Inflammatory macrophage (primary cell): ENCODE results near the gene TNC.

Source experiments
- DNase-seq, 2 donors: peaks; one replicate each; pipeline ENCODE4 v3.0.0-alpha.2; 2020 to 2022
- total RNA-seq, 18 experiments: gene quantifications; one replicate each; lab custom pipeline; 2026; ENCODE audit warnings: mixed read lengths in 6 of 18, inconsistent platforms in 2 of 18; lab: John Stamatoyannopoulos, UW

TNC gene
- 0.85 to 313 (median 6.9) reads per million in 18 experiments for total RNA-seq

DNA sequence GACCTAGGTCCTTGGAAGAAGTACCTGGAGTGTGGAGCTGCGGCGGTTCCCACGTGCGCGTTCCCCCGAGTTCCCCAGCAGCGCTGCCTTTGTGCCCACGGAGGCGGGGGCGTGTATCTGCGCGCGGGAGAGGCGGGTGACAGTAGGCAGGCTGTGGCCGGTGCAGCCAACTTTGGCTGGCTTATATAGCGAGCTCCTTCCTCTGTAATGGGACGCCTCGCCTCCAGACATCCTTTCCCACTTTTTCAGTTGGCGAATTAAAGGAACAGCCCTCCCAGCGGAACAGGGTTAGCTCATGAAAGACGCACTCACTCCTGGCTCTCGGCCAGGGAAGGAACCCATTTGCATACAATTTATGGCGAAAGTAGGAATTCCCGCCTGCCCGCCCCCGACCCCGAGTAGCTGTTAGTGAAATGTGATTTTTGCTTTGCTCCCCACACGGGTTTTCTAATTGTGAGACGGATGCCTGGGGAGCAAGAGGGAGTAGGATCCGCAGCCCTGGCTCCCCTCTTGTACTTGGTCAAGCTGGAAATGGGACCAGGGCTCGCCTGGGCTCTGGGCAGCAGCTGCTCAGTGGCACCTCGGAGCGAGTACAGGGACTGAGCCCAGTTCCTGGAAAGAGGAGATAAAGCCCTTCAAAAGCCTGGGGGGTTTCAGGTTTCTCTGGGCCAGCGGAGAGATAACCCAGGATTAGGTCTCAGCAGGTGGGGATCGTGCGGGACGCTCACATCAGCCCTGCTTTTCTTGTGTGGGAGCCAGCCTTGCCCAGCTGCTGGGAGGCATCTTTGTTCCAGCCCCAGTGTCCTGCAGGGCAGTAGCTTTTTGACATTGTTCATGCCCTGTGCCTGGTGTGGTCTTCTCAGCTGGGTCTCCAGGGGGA lies at the start of gene TNC:
TNC (minus strand) TSS at position 159 of the 880 bp plus-strand sequence. CDS start 27,139 bp downstream, outside the sequence.
- DNase-seq: peak in 1 of 2 donors; percentile 59

DNA sequence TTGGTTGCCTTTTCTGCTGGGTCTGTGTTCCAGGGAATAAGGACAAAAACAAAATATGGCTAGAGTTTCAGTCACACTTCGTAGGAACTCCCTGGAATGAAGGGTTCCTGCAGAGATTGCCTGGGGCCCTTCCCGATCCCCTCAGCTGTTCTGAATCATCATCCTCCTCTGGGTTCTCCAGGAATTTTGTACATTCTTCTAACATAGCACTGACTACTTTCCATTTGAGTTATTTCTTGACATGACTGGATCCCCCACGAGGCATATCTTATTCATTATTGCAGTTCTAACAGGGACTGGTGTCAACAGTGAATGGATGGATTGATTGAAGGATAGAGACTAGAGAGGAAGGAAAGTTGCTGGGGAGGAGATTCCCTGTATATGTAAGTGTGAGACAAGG lies 49.2 kb upstream of the TNC start:
- DNase-seq: no peak

DNA sequence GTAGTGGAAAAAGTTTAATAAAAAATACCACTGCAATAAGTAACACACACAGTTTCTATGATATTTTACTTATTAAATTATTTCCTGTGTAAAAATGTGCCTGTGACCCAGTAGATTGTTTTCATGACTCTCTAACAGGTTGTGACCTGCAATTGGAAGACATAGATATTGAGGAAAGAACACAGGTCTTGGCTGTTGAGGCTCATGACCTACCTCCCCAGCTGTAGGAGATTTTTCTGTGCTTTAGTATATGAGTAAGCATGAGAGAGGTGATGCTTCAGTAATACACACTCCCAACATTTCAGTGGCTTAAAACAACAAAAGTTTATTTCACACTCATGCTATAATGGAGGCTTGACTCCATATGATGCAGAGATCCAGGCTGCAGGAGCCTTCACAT lies 47.3 kb upstream of the TNC start:
- DNase-seq: no peak

DNA sequence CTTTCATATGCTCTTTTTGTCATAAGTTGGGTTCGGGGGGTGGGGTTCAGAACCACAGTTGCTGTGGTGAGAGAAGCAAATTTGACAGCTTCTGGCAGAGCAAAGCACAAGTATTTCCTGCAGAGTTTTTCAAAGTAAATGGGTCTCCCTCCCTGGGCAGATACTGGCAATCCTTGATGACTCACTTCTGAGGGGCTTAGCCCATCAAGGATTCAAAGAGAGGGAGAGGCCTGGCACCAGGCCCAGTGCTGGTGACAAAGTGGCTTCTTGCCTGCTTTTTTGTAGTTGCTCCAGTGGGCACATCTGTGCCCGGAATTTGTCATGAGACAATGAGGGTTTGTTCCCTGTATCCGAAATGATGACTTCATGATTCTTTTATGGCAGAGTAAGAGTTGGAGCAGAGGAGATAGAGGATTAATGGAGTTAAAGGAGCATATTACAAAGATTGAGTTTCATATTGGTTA lies 46.6 kb upstream of the TNC start:
- DNase-seq: no peak

DNA sequence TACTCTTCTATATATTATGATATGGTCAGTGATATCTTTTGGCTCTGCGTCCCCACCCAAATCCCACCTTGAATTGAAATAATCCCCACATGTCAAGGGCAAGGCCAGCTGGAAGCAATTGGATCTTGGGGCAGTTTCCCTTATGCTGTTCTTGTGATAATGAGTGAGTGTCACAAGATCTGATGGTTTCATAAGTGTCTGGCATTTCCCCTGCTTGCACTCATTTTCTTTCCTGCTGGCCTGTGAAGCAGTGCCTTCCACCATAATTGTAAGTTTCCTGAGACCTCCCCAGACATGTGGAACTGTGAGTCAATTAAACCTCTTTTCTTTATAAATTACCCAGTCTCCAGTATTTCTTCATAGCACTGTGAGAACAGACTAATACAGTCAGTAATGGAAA lies 45.0 kb upstream of the TNC start:
- DNase-seq: no peak

DNA sequence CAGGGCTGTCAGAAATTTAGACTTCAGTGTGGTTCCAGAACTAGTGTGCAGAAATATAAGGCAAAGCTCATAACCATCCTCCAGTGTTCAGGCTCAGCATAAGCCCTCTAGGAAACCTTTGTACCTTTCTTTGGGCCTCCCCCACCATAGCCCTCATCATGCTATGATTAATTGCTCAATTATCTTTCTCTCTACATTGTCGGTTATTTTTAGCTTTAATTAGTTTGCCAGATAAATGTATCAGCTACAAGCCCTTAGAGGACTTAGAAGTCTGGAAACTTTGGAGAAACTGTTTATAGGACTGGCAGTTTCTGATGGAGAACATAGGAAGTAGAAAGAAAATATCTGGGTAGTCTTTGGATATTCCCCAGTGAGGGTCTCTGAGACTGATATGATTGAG lies 43.5 kb upstream of the TNC start:
- DNase-seq: no peak

DNA sequence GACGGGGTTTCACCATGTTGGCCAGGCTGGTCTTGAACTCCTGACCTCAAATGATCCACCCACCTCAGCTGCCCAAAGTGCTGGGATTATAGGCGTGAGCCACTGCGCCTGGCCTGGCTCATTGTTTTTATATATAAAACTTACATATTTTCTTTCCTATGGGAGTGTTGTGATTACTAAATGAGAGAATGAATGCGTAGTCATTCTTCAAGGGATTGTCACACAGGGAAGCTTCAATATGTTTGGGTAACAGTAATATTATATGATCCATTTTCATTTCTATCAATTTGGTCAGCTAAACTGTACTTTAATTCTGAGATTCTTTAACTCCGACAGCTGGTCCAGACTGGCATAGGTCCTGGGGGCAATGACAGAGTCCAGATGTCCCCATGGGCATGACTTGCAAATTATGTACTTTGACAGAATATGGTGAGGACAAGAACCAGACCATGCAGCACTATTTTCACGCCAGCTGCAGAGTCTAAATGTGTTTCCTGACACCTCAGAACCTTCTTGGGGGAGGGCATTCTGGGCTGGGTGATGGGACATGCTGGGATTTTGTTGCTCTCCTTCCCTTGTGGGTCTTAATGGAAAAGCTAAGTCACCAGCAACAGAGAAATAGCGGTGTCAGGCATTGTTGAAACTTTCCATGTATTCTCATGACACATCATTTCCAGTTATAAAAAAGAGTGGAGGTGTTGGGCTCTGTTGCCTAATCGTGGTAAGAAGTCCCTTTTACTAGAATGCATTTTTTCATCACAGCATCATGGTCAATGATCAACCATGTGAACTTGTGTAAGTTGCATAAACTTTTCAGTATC lies 40.9 kb upstream of the TNC start:
- DNase-seq: no peak

DNA sequence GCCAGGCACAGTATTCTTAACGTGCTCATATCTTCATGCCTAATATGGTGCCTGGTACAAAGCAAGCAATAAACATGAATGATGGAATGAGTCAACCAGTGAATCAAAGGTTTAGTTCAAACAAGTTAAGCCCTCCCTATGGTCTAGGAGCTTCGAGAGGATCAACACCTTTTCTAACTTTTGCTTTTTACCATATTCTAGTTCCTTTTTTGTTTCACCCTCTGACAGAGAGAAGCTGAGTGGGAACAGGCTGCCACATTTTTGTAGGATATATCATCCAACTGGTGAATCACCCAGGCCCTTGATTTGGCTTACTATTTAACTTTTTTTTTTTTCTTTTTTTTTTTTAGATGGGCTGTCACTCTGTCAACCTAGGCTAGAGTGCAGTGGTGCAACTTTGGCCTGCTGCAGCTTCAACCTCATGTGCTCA lies 39.3 kb upstream of the TNC start:
- no peak for DNase-seq

DNA sequence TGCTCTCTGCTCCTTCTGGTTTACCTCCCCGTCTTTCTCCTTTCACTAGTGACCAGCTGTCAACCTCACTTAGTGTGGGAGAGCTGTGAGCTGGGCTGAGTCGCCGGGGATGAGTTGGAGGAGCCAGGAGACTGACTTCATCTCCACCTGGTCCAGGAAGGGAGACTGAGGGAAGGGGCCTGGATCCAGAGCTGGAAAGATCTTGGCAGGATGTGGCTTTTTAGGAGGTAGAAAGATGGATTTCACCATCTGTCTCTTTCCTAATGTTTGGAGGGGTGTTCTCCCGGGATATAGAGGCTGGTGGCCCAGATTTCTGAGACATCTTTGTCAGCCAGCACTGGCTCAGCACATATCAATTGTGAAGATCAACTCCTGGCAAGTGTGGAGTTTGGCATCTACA lies 37.1 kb upstream of the TNC start:
- no peak for DNase-seq

DNA sequence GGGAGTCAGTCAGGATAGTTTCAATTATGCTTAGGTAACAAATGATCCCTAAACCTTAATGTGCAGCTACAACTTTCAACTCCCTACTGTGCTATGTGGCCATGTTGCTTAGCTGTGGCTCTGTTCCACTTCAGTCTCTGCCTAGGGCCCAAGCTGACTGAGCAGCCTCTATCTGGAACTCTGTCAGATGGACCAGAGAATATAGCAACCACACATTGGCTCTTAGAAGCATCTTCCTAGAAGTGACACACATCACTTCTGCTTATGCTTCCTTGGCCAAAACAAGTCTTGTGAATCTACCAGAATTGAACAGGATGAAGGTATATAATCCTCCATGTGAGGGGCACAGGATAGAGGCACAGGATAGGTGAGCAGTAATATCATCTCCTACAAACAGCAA lies 36.7 kb upstream of the TNC start:
- DNase-seq: no peak

DNA sequence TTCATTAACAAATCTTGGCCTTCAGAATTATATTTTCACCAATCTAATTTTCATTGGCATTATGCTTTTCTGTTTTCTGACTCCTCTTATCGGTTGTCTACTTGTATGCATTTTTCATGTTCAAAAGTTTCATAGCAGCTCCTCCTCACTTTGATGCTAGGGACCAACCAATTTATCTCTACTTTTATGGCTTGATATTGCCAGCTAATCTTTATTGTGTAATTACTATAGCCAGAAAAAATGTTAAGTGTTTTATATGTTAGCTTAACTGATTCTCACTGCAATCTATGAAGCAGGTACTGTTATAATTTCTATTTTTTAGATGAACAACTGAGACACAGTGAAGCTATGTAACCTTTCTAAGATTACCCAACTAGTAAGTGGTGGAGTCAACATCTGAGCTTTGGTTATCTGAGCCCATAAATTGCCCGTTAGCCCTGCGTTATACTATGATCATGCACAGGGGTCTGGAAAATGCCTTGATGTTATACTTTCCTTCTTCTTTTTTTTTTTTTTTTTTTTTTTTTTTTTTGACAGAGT lies 34.4 kb upstream of the TNC start:
- no peak for DNase-seq

DNA sequence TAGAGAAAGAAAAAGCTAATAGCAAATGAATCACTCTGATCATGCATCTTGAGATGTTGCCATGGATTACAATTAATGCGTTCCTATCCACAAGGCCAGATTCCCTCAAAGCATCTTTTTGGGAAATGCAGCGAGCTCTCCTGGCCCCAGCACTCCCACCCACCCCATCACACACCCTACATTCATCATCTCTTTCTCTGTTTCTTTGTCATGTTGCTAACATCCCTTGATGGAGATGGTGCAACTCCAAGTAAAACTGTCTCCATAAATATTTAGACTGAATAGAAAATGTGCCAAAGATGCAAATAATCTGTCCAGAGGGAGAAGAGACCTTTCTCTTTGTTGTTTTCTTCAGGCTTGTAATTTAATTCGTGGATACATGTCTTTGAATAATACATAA lies 30.8 kb upstream of the TNC start:
- DNase-seq: no peak

DNA sequence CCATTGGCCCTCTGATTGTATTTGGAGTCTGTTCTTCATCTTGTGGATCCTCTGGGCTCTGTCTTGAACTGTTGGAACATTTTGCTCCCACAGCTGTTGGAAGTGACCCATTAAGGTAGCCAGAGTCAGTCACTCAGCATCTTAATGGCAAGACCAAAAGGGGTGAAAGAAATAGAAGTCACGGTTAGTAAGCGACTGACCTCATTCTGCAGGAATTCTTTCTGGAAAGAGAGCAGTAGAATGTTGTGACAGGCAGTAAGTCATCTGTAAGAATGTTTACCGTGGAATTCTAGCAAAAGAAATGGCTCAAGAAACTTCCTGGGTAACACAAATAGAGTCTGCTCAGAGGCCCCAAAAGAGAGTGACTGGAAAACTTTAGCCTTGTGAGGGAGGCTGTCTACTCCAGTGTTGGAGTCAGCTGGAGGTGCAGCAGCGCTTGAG lies 28.6 kb upstream of the TNC start:
- DNase-seq: no peak

DNA sequence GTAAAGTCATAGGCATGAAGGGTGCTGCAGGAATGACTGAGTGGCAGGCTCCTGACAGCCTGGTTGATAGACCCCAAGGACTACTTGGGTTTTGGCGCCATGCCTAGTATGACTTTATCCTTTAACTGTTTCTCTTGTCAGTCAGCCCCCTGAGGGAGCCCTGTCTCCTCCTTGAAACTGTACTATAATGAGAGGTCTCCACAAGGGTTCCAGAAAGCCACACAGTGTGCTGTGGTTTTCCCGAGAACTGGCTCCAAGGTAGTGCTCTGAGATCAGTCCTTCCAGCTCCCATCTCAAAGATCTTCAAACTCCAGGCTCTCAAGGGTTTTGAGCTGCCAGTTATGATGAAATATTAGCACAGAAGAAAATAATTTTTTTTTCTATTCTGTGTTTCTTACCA lies 26.7 kb upstream of the TNC start:
- DNase-seq: no peak

DNA sequence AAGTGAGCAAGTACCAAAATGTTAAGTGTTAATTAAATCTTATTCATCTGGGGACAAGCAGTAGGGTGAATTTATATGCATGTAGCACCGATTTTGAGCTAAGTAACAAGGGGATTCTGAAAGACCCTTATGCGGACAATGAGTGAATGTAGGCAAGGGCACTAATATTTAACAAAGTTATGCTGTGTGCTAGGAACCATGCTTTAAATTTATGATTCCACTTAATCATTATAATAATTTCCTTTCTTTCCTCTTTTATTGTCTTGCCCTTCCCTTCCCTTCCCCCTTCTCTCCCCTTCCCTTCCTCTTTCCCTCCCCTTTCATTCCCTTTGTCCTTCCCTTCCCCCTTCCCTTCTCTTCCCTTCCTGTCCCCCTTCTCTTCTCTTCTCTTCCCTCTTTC lies 25.7 kb upstream of the TNC start:
- no peak for DNase-seq

DNA sequence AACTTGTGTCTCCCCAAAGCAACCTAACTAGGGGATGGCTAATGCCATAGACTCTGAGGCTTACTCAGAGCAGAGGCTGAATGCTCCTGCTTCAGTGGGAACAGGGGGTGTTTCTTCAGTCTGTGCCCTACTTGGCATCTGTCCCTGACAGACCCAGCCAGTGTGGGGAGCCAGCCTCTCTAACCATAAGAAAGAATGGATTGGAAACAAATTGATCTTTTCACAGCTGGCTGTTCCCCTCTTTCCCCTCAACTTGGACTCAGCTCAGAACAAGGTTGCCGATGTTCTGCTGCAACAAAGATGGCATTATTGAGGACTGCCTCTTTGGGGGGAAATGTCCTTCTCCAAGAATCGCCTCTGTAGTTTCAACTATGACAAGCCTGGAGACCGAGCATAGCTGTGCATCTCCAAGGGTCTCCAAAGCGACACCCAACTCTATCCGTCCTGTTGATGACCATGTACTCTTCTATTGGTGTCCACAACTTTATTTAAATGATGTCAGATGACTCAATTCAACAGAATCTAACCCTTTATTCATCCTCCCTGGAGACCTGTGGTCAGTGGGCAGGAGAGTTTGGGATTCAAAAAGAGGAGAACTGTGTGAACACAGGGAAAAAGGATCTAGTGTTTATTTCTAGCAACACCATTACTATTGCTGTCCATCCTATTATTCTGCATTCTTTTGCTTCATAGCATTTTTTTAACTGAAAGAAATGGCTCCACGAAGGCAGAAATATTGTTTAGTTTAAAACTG lies 24.7 kb upstream of the TNC start:
- DNase-seq: no peak

DNA sequence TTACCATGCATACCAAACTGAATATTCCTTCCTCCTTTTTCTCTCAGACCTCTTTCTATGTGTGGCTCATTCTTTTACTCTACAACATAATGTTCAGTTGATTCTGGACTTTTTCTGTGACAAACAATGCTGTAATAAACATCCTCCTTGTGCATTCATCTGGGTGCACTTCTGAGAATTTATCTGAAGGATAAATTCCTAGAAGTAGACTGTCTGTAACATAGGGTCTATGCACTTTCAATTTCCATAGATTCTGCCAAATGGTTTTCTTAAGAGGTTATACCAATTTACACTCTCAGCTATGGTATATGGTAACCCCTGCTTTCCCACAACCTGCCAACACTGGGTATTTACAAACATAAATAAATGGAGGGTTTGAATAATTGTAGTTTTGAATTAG lies 24.1 kb upstream of the TNC start:
- no peak for DNase-seq

DNA sequence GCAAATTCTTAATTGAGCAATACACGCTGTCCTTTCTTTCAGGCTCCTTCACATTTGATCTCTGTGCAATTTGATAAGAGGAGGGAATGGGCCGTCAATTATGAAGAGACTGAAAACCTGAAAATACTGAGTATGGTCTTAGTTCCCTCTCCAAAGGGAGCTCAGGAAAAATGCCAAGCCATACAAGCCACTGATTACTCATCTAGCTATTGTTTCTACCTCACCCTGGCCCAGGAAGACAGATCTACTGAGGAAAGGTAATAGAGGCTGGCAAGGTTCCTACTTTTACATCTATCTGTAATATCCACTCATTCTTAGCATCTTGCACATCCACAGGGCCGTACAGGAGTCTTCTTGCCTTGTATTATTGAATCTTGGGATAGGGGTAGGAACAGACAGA lies 23.7 kb upstream of the TNC start:
- no peak for DNase-seq

DNA sequence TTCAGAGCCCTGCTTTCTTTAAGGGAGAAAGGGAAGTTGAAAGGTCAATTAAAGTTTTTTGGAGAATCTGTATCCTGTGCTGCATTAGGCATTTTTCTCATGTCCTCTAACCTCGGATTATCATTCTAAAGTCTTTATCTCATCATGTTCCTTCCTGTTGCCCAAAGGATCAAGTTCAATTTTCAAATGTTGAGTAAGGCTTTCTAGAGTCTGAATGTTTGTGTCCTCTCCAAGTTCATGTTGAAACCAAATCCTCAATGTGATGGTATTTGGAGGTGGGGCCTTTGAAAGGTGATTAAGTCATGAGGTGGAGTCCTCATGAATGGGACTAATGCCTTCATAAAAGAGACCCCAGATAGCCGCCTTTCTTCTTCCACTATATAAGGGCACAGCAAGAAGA lies 20.2 kb upstream of the TNC start:
- DNase-seq: no peak

DNA sequence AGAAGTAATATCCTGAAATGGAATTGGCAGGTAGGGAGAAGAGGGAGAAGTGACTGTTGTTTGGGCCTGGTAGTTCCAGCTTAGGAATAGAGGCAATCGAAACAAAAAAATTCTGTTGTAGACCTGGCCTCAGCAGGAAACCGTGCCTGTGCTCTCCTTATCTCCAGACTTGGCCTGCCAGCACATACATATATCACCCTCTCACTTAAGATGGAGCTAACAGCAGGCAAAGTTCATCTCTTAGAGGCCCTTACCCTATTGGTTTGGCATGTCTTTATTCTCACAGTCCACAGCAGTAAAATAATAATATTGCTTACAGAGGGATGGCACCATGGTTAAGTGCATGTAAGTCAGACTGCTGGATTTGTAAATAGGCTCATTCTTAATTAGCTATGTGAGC lies 19.6 kb upstream of the TNC start:
- no peak for DNase-seq

DNA sequence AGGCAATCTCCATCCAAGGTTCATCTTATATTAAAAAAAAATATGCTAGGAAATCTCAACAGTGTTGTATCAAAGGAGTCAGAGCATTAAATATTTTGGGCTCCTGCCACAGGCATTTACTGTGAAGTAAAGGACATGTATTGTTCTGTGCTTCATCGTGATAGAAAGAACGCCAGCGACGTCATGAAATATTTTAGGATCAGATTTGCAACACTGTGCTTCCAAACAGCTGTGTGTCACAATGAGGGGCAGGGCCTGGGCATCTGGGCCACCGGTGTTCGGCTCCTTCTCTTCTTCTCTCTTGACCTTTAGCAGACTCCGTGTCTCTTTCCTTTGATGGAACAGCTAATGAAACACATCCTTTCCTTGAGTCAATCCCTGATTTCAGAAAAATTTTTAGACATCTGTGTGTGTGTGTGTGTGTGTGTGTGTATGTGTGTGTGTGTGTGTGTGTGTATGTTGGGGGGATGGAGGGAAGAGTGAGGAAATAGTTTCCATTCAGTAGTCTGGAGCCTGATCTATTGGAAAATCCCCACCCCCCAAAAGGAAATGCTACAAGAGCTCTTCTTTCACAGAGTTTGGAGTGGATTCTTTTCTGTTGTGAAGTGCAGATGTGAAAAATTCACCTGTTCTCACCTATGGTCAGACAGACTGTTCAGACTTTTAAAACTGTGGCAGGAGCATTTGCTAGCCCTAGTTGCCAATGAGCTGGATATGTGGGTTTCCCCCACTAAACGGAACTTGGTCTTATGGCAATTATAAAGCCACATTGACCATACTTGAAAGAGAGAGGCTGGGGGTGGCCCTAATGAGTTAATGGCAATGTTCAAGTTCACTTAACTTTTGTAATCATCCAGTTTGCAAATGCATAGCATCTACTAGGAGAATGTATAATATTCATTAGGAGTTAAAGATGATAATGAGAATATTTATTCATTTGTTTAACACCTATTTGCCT lies 18.1 kb upstream of the TNC start:
- DNase-seq: no peak
